Peyer's patch (tissue), 4 donors: ENCODE measurements around the gene DCST1. TPM values are rescaled to one million over a fixed set of nuclear protein-coding genes. Genes with fewer than 3 reads are reported as not detected.

ENCODE experiments used
- DNase-seq, 3 donors: peaks; one replicate each; pipeline ENCODE4 v3.0.0-alpha.2; 2017 to 2019
- H3K27ac ChIP-seq, 4 donors: fragments of 200-600 bp; sonication (generic); one replicate each; pipeline ENCODE4 v1.5.1; 2016 to 2019
- H3K27me3 ChIP-seq, 2 donors: fragments of 200-600 bp; sonication (generic); one replicate each; pipeline ENCODE4 v1.5.1; 2019
- H3K36me3 ChIP-seq, 3 donors: fragments of 200-600 bp; sonication (generic); one replicate each; pipeline ENCODE4 v1.5.1; 2016 to 2019
- H3K4me1 ChIP-seq, 4 donors: fragments of 200-600 bp; sonication (generic); one replicate each; pipeline ENCODE4 v1.5.1; 2016 to 2019
- H3K4me3 ChIP-seq, 4 donors: fragments of 200-600 bp; sonication (generic); 1 replicate in 3 of 4; 2 replicates in 1 of 4; pipeline ENCODE4 v1.5.1; 2016 to 2019; ENCODE audit warnings: mild to moderate bottlenecking in 1 of 4
- H3K9me3 ChIP-seq, 4 donors: fragments of 200-600 bp; sonication (generic); one replicate each; pipeline ENCODE4 v1.5.1; 2016 to 2019; ENCODE audit warnings: mild to moderate bottlenecking in 1 of 4
- POLR2A ChIP-seq, 2 donors: fragments of 450-650 bp; IDR thresholded peaks; one replicate each; pipeline ENCODE4 v1.5.1; 2017; ENCODE audit warnings: antibody characterized with exemption in 2 of 2, mild to moderate bottlenecking in 2 of 2, moderate library complexity in 2 of 2
- total RNA-seq, 4 donors: library from RNA; depleted of rRNA; stranded (reverse); fragments of >200 nt; gene quantifications; one replicate each; pipeline ENCODE4 v1.1.0, GENCODE V29; 2016
- TF ChIP-seq, protein P1 (sequence below), 6 experiments: fragments of 450-650 bp in 4 of 6; fragments of 200-600 bp in 2 of 6; sonication (generic) in 1 of 6; IDR thresholded peaks; one replicate each; pipeline ENCODE4 v1.5.1; 2017 to 2019; ENCODE audit warnings: antibody characterized with exemption in 6 of 6, mild to moderate bottlenecking in 3 of 6, moderate library complexity in 1 of 6

DCST1 gene
- total RNA-seq, 4 donors from 2014 or later: 0.88 to 2.7 TPM; not detected in 2

DNA sequence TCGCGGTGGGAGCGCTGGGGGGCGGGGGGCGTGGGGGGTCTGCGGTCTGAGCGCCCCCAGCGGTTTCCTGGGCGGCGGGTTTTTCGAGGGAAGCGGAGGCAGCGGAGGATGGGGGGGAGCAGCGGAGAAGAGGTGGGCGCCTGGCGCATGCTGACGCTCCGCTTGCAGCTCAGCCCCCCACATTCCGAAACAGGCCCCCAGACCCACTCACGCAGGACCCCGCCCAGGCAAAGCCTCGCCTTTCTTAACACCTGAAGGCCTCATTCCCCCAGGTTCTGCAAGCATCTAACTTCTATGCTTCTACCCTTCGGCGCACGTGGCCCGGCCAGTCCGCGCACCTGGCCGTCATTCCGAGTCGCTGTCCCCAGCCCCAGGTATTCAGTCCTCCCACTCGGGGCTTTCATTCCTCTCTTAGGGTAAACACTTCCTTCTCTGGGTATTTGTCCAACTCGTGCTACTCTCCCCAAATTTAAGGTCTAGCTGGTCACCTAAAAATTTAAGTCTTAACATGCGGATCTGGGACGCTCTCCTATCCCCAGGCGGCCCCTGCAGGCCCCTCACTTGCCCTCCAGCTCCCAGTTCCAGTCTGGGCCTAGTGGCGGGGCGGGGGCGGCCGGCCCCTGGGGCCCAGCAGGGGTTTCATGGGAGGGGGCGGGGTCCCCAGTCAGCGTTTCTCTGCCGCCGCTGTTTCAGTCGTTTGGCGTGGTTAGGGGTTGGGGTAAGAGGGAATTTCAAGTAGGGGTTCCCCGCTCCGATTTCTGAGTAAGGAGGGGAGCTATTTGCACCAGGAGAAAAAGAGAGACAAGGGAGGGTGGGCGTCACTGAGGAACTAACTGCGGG lies 33.8 kb upstream of the DCST1 start:
- Histone ChIP-seq H3K4me3 (peak overlapping the region; percentile 70 to 91 (median 83)), H3K4me1 (peaks cover 0 to 24% (median 12%) of the 10 kb centered on the region in 4 donors), H3K36me3 (no peaks in the 10 kb centered on the region), H3K9me3 (no peaks in the 10 kb centered on the region), H3K27ac (peak overlapping the region; percentile 94 to 99 (median 96)), H3K27me3 (no peaks in the 10 kb centered on the region)
- peak; percentile 61 to 81 (median 72) for DNase-seq
- TF ChIP-seq POLR2A (IDR thresholded peaks at IDR 0.05): no peak
- TF ChIP-seq, protein P1, sequence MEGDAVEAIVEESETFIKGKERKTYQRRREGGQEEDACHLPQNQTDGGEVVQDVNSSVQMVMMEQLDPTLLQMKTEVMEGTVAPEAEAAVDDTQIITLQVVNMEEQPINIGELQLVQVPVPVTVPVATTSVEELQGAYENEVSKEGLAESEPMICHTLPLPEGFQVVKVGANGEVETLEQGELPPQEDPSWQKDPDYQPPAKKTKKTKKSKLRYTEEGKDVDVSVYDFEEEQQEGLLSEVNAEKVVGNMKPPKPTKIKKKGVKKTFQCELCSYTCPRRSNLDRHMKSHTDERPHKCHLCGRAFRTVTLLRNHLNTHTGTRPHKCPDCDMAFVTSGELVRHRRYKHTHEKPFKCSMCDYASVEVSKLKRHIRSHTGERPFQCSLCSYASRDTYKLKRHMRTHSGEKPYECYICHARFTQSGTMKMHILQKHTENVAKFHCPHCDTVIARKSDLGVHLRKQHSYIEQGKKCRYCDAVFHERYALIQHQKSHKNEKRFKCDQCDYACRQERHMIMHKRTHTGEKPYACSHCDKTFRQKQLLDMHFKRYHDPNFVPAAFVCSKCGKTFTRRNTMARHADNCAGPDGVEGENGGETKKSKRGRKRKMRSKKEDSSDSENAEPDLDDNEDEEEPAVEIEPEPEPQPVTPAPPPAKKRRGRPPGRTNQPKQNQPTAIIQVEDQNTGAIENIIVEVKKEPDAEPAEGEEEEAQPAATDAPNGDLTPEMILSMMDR (IDR thresholded peaks at IDR 0.05): no peak

DNA sequence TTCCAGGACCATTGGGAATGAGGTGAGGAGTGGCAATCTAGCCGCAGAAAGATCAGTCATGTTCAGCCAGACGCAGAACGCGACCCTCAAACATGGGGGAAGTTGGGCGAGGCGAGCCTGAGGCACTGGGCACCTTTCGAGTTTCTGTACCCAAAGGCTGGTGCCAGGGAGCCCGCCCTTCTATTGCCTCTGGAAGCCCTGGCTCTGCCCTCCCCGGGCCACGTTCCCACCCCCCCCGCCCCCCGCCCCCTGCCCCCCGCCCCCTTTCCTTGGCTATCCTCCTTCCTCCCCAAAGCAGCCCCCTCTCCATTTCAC lies 33.3 kb upstream of the DCST1 start:
- Histone ChIP-seq H3K9me3 (no peaks in the 10 kb centered on the region), H3K27me3 (no peaks in the 10 kb centered on the region), H3K27ac (peak overlapping the region; percentile 94 to 99 (median 96)), H3K4me3 (peak overlapping the region; percentile 70 to 91 (median 83)), H3K4me1 (peaks cover 0 to 30% (median 18%) of the 10 kb centered on the region in 4 donors), H3K36me3 (no peaks in the 10 kb centered on the region)
- DNase-seq: peak in 1 of 3 donors; percentile 62
- TF ChIP-seq POLR2A (IDR thresholded peaks at IDR 0.05): no peak
- TF ChIP-seq, protein P1 (IDR thresholded peaks at IDR 0.05): no peak

DNA sequence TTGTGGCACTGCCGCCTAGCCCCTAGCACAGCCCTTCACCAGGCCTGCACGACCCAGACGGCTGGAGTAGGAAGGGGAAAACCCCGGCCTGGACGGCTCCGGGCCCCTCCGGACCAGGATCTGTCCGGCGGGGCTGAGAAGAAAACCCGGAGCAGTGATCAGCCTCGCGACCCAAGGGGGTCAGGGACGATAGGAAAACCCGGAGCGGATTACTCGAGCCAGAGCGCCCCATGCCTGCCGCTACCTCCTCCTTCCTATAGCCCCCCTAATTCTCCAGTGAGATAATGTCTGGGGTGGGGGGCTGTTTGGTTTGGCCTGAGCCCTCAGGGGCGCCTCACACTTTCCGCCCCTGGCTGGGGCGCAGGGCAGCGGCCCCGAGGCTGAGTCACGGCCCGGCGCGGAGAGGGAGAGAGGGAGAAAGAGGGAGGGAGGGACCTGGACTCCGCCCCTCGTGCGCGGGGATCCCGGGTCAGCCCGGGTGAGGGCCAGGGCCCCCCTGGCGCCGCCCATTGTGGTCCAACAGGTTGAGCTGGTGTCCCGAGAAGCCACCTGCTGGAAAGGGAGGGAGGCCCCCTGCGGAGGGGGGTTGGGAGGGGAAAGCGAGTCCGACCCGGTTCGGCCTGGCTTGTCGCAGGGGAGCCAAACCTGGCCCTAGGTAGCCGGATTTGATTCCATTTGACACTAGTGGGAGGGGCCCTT lies 32.7 kb upstream of the DCST1 start:
- no peaks in the 10 kb centered on the region for H3K9me3 ChIP-seq
- no peaks in the 10 kb centered on the region for H3K27me3 ChIP-seq
- H3K4me3 ChIP-seq: peak overlapping the region; percentile 70 to 91 (median 83)

DNA sequence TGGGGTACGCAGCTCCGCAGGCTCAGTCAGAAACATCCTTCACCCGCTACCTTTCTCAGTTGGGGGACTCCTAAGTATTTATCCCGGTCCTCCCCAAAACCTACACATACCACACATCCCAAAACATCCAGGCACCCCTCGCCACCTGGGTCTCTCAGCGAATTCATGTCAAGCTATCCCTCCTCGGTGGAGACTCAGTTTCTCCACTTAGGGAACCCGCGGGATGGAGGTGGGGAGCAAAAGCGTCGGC lies 32.3 kb upstream of the DCST1 start:
- DNase-seq: no peak
- no peak for TF ChIP-seq POLR2A (IDR thresholded peaks at IDR 0.05)
- TF ChIP-seq, protein P1 (IDR thresholded peaks at IDR 0.05): no peak
- H3K27me3 ChIP-seq: no peaks in the 10 kb centered on the region
- H3K4me1 ChIP-seq: peaks cover 0 to 40% (median 27%) of the 10 kb centered on the region in 4 donors
- no peaks in the 10 kb centered on the region for H3K9me3 ChIP-seq
- H3K4me3 ChIP-seq: peak overlapping the region; percentile 70 to 91 (median 83)
- no peaks in the 10 kb centered on the region for H3K36me3 ChIP-seq
- H3K27ac ChIP-seq: peak overlapping the region; percentile 94 to 99 (median 96)

More for the DNA sequence above, 32.7 kb upstream of the DCST1 start:
- H3K27ac ChIP-seq: peak overlapping the region; percentile 94 to 99 (median 96)
- peaks cover 0 to 35% (median 23%) of the 10 kb centered on the region in 4 donors for H3K4me1 ChIP-seq
- DNase-seq: peak; percentile 84 to 99 (median 96)
- TF ChIP-seq, protein P1 (IDR thresholded peaks at IDR 0.05): peak in 3 of 6 experiments; percentile 25 to 38 (median 34)
- TF ChIP-seq POLR2A (IDR thresholded peaks at IDR 0.05): peak; percentile 95 to 98
- no peaks in the 10 kb centered on the region for H3K36me3 ChIP-seq

DNA sequence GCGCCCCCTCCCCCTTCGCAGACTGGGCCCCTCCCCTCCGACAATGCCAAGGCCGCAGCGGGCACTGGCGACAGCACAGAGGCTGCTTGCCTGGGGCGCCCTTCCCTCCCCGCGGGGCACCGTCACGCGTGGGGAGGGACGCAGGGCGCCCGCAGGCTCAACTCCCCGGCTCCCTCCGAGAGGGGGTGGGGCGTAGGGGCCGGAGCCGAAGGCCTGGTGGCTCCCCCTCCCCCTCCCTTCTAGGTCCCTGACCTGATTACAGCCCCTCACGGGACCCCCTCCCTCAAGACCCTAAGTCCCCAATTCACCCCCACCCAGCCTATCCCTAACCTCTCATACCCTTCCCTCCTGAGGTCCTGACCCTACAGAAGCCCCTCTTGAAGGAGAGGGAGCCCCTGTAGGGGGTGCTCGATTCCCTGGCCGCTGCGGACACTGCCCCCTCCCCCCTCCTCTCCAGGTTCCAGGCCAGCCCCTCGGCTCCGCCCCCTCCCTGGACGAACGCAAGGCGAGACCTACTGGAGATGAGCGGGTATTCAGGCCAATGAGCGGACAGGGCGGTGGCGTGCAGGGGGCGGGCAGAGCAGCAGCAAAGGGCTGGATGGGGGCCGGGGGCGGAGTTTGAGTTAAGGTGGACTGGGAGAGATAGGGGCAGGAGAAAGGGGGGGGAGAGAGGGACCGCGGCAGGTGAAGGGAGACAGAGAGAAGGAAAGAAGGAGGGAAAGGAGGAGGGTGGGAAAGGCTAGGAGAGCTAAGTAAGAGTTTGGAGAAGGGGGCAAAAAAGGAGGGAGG lies 31.8 kb upstream of the DCST1 start:
- H3K4me3 ChIP-seq: peak overlapping the region; percentile 70 to 91 (median 83)
- no peaks in the 10 kb centered on the region for H3K36me3 ChIP-seq
- peaks cover 3 to 45% (median 30%) of the 10 kb centered on the region in 4 donors for H3K4me1 ChIP-seq
- TF ChIP-seq, protein P1 (IDR thresholded peaks at IDR 0.05): peak in 5 of 6 experiments; percentile 5 to 27 (median 24)
- TF ChIP-seq POLR2A (IDR thresholded peaks at IDR 0.05): peak; percentile 52 to 88
- H3K27me3 ChIP-seq: no peaks in the 10 kb centered on the region
- peak; percentile 100 for DNase-seq
- peak overlapping the region; percentile 94 to 99 (median 96) for H3K27ac ChIP-seq
- no peaks in the 10 kb centered on the region for H3K9me3 ChIP-seq
